Activated T-helper 17 cell treated with anti-CD3 and anti-CD28 coated beads, Interleukin-2, amount 50 U/mL, for 72 hours (primary cell): Measurements from ENCODE around the gene MARCHF11. TPM values are rescaled to one million over a fixed set of nuclear protein-coding genes. Genes with fewer than 3 reads are reported as not detected.

Experiments used
- ATAC-seq: fragments of 150-1000 bp; cut with Tn5 transposase; replicated peaks from 2 replicates; pipeline ENCODE4 v1.10.0; 2021; ENCODE audit warnings: mild to moderate bottlenecking, moderate library complexity
- H3K27ac Mint-ChIP-seq: one replicate; pipeline ENCODE4 v1.8.0; 2022; ENCODE audit warnings: mixed read lengths
- H3K27me3 Mint-ChIP-seq: one replicate; pipeline ENCODE4 v1.8.0; 2022; ENCODE audit warnings: mixed read lengths
- H3K36me3 Mint-ChIP-seq: one replicate; pipeline ENCODE4 v1.8.0; 2022; ENCODE audit warnings: low read depth, mild to moderate bottlenecking, mixed read lengths
- H3K4me1 Mint-ChIP-seq: one replicate; pipeline ENCODE4 v1.8.0; 2022; ENCODE audit warnings: mixed read lengths
- H3K4me3 Mint-ChIP-seq: one replicate; pipeline ENCODE4 v1.8.0; 2022; ENCODE audit warnings: mild to moderate bottlenecking, mixed read lengths
- H3K9me3 Mint-ChIP-seq: one replicate; pipeline ENCODE4 v1.8.0; 2022; ENCODE audit warnings: mixed read lengths
- total RNA-seq, 2 donors: library from RNA; stranded (reverse); gene quantifications; one replicate each; pipeline ENCODE4 v1.2.3, GENCODE V29; 2022

Gene MARCHF11
- total RNA-seq, 2 donors from 2014 or later, result not detected

GRCh38 chr5:16144416-16144815 lies 35.2 kb downstream of the MARCHF11 start:
- Mint-ChIP-seq H3K36me3 (no peaks in the 10 kb centered on the region), H3K27me3 (peaks cover 6% of the 10 kb centered on the region), H3K4me3 (no peak overlapping the region), H3K9me3 (no peaks in the 10 kb centered on the region), H3K27ac (no peak overlapping the region), H3K4me1 (no peaks in the 10 kb centered on the region)
- ATAC-seq, result no peak

- no peak for ATAC-seq
These were observed 36.1 kb downstream of the MARCHF11 start for GRCh38 chr5:16143361-16144049.

GRCh38 chr5:16140944-16141343 lies 38.6 kb downstream of the MARCHF11 start:
- no peak for ATAC-seq
- Mint-ChIP-seq H3K4me3 (no peak overlapping the region), H3K36me3 (no peaks in the 10 kb centered on the region), H3K4me1 (no peaks in the 10 kb centered on the region), H3K9me3 (peaks cover 7% of the 10 kb centered on the region), H3K27me3 (peaks cover 6% of the 10 kb centered on the region), H3K27ac (no peak overlapping the region)

More at GRCh38 chr5:16143361-16144049, 36.1 kb downstream of the MARCHF11 start:
- H3K9me3 Mint-ChIP-seq, result no peaks in the 10 kb centered on the region
- peaks cover 6% of the 10 kb centered on the region for H3K27me3 Mint-ChIP-seq
- no peaks in the 10 kb centered on the region for H3K4me1 Mint-ChIP-seq
- no peak overlapping the region for H3K27ac Mint-ChIP-seq
- H3K4me3 Mint-ChIP-seq, result no peak overlapping the region
- H3K36me3 Mint-ChIP-seq, result no peaks in the 10 kb centered on the region

- no peak for ATAC-seq
- Mint-ChIP-seq H3K27ac (no peak overlapping the region), H3K4me3 (no peak overlapping the region), H3K4me1 (no peaks in the 10 kb centered on the region), H3K36me3 (no peaks in the 10 kb centered on the region), H3K27me3 (peaks cover 6% of the 10 kb centered on the region), H3K9me3 (peaks cover 10% of the 10 kb centered on the region)
These were observed 39.2 kb downstream of the MARCHF11 start for GRCh38 chr5:16140417-16140816.

- H3K36me3 Mint-ChIP-seq, result no peaks in the 10 kb centered on the region
- no peak for ATAC-seq
- no peaks in the 10 kb centered on the region for H3K4me1 Mint-ChIP-seq
- no peak overlapping the region for H3K27ac Mint-ChIP-seq
- H3K27me3 Mint-ChIP-seq, result no peaks in the 10 kb centered on the region
- H3K9me3 Mint-ChIP-seq, result peaks cover 10% of the 10 kb centered on the region
- H3K4me3 Mint-ChIP-seq, result no peak overlapping the region
These were observed 42.4 kb downstream of the MARCHF11 start for GRCh38 chr5:16137177-16137576.

- H3K4me1 Mint-ChIP-seq, result no peaks in the 10 kb centered on the region
- no peaks in the 10 kb centered on the region for H3K36me3 Mint-ChIP-seq
- H3K4me3 Mint-ChIP-seq, result no peak overlapping the region
- H3K27me3 Mint-ChIP-seq, result no peaks in the 10 kb centered on the region
- ATAC-seq, result no peak
- no peak overlapping the region for H3K27ac Mint-ChIP-seq
- H3K9me3 Mint-ChIP-seq, result peaks cover 10% of the 10 kb centered on the region
These were observed 44.1 kb downstream of the MARCHF11 start for GRCh38 chr5:16135506-16135905.

- Mint-ChIP-seq H3K27ac (no peak overlapping the region), H3K4me3 (no peak overlapping the region), H3K9me3 (peaks cover 10% of the 10 kb centered on the region), H3K36me3 (no peaks in the 10 kb centered on the region), H3K4me1 (no peaks in the 10 kb centered on the region), H3K27me3 (no peaks in the 10 kb centered on the region)
- no peak for ATAC-seq
These were observed 44.6 kb downstream of the MARCHF11 start for GRCh38 chr5:16135003-16135402.

GRCh38 chr5:16134204-16134603 lies 45.4 kb downstream of the MARCHF11 start:
- Mint-ChIP-seq H3K4me1 (no peaks in the 10 kb centered on the region), H3K9me3 (peaks cover 10% of the 10 kb centered on the region)
- ATAC-seq, result no peak

GRCh38 chr5:16131878-16132277 lies 47.7 kb downstream of the MARCHF11 start:
- no peak for ATAC-seq
- Mint-ChIP-seq H3K9me3 (peaks cover 6% of the 10 kb centered on the region), H3K4me1 (no peaks in the 10 kb centered on the region), H3K27ac (no peak overlapping the region), H3K4me3 (no peak overlapping the region), H3K36me3 (no peaks in the 10 kb centered on the region), H3K27me3 (no peaks in the 10 kb centered on the region)

More at GRCh38 chr5:16134204-16134603, 45.4 kb downstream of the MARCHF11 start:
- Mint-ChIP-seq H3K36me3 (no peaks in the 10 kb centered on the region), H3K4me3 (no peak overlapping the region), H3K27me3 (no peaks in the 10 kb centered on the region), H3K27ac (no peak overlapping the region)

- H3K4me1 Mint-ChIP-seq, result no peaks in the 10 kb centered on the region
- H3K27me3 Mint-ChIP-seq, result no peaks in the 10 kb centered on the region
- H3K4me3 Mint-ChIP-seq, result no peak overlapping the region
- no peak overlapping the region for H3K27ac Mint-ChIP-seq
- H3K36me3 Mint-ChIP-seq, result no peaks in the 10 kb centered on the region
- no peak for ATAC-seq
- H3K9me3 Mint-ChIP-seq, result peaks cover 9% of the 10 kb centered on the region
These were observed 50.6 kb downstream of the MARCHF11 start for GRCh38 chr5:16128944-16129343.

GRCh38 chr5:16127865-16128544 lies 51.6 kb downstream of the MARCHF11 start:
- Mint-ChIP-seq H3K27ac (no peak overlapping the region), H3K36me3 (no peaks in the 10 kb centered on the region), H3K27me3 (no peaks in the 10 kb centered on the region), H3K9me3 (peaks cover 9% of the 10 kb centered on the region), H3K4me1 (no peaks in the 10 kb centered on the region), H3K4me3 (no peak overlapping the region)
- no peak for ATAC-seq

- Mint-ChIP-seq H3K27me3 (peaks cover 3% of the 10 kb centered on the region), H3K4me3 (no peak overlapping the region), H3K4me1 (no peaks in the 10 kb centered on the region), H3K9me3 (peaks cover 7% of the 10 kb centered on the region), H3K36me3 (no peaks in the 10 kb centered on the region), H3K27ac (no peak overlapping the region)
- ATAC-seq, result no peak
These were observed 59.0 kb downstream of the MARCHF11 start for GRCh38 chr5:16120579-16120978.

- Mint-ChIP-seq H3K27ac (no peak overlapping the region), H3K27me3 (peaks cover 3% of the 10 kb centered on the region), H3K9me3 (peaks cover 7% of the 10 kb centered on the region), H3K36me3 (no peaks in the 10 kb centered on the region), H3K4me1 (no peaks in the 10 kb centered on the region), H3K4me3 (no peak overlapping the region)
- ATAC-seq, result no peak
These were observed 59.8 kb downstream of the MARCHF11 start for GRCh38 chr5:16119790-16120189.

- Mint-ChIP-seq H3K4me1 (no peaks in the 10 kb centered on the region), H3K27ac (no peak overlapping the region)
- no peak for ATAC-seq
These were observed 64.5 kb downstream of the MARCHF11 start for GRCh38 chr5:16115140-16115539.

GRCh38 chr5:16108418-16108817 lies 71.2 kb downstream of the MARCHF11 start:
- ATAC-seq, result no peak
- H3K4me3 Mint-ChIP-seq, result no peak overlapping the region
- peaks cover 6% of the 10 kb centered on the region for H3K9me3 Mint-ChIP-seq
- H3K36me3 Mint-ChIP-seq, result no peaks in the 10 kb centered on the region
- H3K27ac Mint-ChIP-seq, result no peak overlapping the region
- H3K27me3 Mint-ChIP-seq, result no peaks in the 10 kb centered on the region
- H3K4me1 Mint-ChIP-seq, result no peaks in the 10 kb centered on the region

More at GRCh38 chr5:16115140-16115539, 64.5 kb downstream of the MARCHF11 start:
- H3K36me3 Mint-ChIP-seq, result no peaks in the 10 kb centered on the region
- H3K27me3 Mint-ChIP-seq, result peaks cover 3% of the 10 kb centered on the region
- peaks cover 8% of the 10 kb centered on the region for H3K9me3 Mint-ChIP-seq
- no peak overlapping the region for H3K4me3 Mint-ChIP-seq
